Eye (tissue), 1 donor: ENCODE results near the gene KIF26A.

Source experiments
- DNase-seq: peaks from one replicate; pipeline ENCODE4 v3.0.0-alpha.2; 2015

The KIF26A gene

DNA sequence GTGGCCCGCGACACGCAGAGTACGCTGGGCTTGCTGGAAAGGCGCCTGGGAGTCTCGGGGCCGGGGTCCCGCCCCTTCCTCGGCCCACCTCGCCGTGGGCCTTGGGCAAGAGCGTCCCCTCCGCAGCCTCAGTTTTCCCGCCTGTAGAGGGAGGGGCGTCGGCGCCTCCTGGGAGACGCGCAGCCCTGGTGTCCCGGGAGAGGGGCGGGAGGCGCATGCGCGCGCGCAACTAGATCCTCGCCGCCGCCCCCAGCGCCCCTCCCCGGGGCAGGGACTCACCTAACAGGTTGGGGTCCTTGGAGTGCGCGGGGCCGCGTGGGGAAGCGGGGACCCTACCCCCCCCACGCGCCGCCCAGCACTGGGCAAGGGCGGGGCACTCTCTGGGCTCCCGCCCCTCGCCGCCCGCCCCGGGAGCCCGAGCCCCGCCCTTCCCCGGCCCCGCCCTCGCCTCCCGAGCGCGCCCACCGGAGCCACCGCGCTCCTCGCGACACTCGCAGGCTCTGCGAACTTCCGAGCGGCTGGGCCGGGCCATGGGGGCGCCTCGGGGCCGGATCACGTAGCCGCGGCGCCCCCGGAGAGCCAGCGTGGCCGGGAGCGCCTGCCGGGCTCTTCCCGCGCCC, at the start of gene KIF26A:
Gene KIF26A (plus strand): TSS at position 490 of the 620 bp plus-strand sequence. CDS start 136 bp downstream, outside the sequence.
- DNase-seq = peak; percentile 89

DNA sequence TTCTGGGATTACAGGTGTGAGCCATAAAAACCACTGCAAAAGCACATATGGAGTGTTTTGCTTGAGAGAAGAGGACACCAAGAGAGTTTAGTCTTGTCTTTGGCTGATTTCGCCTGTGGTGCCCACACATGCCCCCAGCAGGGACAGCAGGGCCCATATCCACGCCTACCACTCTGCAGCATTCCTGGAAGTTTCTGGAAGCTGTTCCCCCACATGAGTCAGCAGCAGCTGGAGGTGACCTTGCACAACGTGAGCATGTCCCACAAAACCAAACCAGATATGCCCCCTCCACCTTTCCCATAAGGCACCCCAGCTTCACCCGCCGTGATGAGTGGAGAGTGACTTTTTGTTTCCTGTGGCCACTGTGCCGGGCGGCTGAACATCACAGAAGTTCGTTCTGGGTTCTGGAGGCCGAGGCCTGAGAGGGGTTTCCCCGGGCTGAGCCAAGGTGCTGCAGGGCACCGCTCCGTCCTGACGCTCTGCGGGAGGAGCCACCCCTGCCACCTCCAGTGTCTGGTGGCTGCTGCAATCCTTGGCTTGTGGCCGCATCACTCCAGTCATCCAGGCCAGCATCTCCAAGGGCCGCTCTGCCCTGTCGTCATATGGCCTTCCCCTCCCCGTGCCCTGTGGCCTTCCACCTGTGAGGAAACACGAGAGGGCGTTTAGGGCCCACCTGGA, 48.2 kb upstream of the KIF26A start:
- no peak for DNase-seq

DNA sequence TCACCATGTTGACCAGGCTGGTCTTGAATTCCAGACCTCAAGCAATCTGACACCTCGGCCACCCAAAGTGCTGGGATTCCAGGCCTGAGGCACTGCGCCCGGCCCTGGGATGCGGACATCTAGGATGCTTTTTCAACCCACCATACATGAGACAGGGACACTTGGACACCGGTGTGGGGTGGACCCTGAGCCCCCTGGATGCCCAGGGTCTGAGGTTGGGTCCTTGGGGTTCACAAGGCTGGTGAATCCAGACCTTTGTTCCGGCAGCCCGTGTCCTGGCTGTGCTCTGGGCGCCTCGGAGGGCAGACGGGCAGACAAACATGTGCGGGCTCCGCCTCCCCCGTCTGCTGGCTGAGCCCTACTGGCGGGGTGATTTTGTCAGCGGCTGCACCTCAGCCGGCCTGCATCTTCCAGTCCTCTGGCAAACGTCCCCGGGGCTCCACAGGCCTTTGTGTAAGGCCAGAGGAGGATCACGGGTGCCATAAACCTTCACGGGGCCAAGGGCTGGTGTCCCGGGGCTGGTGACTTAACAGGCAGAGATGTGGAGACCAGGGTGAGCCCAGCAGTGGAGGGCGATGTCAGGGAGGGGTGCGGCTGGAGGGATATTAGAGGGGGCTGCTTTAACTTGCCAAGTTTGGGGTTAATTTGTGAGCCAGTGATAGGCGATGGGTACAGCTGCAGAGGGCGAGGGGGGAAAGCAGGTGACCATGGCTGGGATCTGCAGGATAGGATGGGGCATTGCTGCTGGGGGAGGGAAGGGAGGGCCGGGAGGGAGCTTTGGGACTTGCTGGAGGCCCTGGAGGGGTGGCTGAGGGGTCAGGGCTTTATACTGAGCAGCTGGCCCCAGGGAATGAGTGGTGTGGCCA, 47.1 kb upstream of the KIF26A start:
- DNase-seq = no peak

- DNase-seq = no peak
Observed at GRCh38 chr14:104091927-104092771, 46.2 kb upstream of the KIF26A start.

GRCh38 chr14:104092931-104093365, 45.4 kb upstream of the KIF26A start:
- DNase-seq = no peak

DNA sequence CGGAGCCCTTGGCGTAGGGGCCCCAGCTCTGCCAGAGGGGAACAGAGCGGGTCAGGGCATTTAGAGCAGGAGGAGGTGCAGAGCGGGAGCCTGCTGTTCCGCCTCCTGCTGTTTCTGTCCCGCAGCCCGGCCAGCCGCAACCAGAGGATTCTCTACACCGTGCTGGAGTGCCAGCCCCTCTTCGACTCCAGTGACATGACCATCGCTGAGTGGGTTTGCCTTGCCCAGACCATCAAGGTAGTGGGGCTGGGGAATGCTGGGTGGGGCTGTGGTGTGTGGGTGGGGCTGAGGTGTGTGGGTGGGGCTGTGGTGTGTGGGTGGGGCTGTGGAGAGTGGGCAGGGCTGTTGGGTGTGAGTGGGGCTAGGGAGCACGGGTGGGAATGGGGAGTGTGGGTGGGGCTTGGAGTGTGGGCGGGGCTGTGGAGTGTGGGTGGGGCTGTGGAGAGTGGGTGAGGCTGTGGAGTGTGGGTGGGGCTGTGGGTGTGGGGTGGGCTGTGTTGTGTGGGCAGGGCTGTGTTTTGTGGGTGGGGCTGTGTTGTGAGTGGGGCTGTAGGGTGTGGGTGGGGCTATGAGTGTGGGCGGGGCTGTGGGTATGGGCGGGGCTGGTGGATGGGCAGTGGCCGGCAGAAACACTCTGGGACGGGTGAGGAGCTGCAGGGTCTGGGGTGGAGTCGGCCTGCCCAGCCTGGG, 44.9 kb upstream of the KIF26A start:
- no peak for DNase-seq

DNA sequence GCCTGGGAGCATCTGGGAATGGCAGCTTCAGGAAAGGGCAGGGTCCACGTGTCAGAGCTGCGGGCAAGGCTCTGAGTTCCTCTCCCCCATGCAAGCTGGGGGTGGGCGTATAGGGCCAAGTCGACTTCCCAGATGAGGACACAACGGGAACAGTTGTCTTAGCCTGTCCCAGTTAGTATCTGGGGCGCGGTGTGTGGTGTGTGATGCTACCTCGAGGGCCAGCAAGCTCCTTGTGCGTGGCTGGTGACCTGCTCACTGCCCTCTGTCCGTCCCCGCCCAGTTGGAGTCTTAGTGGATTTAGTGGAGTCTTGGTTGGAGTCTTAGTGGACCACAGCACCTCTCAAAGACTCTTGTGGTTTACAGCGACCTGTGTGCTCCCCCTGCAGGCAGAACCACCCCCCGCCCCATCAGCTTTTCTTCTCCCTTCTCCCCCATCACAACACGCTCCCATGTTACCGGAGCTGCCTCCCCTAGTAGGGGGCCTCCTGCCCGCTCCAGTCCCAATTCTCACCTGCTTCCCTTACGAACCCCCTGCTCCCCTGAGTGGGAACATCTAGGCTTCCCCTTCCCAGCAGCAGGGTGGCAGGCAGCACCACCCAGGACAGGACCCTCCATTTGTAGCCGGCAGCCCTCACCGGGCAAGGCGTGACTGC, 44.2 kb upstream of the KIF26A start:
- DNase-seq = no peak

DNA sequence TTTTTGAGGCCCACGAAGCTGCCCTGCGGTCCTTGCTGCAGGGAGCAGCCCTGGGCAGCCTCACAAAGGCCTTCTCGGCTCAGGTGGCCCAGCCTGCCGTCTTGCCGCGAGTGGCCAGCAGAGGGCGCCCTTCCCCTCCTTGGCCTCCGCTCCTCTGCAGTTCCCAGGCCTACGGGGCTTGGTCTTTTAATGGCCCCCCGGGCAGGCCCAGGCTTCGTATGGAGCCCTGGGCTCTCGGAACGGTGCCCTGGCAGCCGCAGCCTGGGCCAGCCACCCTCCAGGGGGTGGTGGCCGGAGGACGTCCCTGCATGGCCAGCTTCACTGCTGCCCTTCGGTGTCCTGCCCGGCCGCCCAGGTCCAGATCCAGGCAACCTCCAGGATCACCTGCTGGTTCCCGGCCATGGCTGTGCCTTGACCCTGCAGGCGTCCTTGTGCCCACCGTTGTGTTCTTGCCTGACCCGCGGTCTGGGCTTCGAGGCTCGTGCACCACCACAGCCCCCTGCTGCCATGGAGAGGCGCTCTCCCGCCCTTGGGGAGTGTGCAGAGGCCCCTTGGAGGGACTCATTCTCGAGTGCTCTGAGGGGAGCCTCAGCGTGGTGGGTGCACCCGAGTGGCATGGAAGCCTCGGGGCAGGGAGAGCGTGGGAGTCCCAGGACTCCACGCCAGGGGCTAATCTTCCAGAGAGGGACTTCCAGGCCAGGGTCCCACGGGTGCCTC, 43.5 kb upstream of the KIF26A start:
- peak; percentile 89 for DNase-seq

DNA sequence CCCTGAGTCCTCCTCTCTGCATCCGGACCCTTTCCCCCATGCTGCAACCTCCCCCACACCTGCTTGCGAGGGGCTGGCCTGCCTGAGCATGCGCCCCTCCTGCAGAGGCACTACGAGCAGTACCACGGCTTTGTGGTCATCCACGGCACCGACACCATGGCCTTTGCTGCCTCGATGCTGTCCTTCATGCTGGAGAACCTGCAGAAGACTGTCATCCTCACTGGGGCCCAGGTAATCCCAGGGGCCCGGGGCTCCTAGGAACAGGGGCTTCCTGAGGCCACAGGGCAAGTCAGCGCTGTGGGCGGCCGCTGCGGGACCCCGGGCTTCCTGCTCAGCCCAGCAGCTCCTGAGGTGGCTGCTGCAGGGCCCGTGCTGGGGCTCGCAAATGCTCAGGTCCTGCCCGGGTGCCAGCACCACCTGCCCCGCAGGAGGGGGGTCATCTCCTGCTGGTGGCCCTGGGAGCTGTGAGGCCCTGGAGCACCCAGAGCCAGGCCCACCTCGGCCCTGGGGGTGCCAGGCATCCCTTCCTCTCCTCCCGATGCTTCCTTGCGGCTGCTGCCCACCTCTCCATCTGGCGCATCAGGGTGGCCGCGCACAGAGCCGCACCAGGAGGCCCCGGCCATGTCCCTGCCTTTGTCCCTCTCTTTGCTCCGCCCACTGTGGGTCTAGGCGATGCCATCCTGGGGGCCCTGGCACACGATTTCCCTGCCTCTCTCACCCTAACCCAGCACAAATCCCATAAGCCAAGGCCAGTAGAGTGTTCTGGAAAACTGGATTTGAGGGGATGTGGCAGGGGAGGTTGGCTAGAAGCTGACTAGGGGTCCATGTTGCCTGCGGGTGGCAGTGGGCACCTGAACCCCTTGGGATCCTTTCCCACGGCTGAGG, 42.7 kb upstream of the KIF26A start:
- DNase-seq = no peak

GRCh38 chr14:104096318-104096717, 42.1 kb upstream of the KIF26A start:
- DNase-seq = no peak

GRCh38 chr14:104096751-104097700, 41.4 kb upstream of the KIF26A start:
- no peak for DNase-seq

DNA sequence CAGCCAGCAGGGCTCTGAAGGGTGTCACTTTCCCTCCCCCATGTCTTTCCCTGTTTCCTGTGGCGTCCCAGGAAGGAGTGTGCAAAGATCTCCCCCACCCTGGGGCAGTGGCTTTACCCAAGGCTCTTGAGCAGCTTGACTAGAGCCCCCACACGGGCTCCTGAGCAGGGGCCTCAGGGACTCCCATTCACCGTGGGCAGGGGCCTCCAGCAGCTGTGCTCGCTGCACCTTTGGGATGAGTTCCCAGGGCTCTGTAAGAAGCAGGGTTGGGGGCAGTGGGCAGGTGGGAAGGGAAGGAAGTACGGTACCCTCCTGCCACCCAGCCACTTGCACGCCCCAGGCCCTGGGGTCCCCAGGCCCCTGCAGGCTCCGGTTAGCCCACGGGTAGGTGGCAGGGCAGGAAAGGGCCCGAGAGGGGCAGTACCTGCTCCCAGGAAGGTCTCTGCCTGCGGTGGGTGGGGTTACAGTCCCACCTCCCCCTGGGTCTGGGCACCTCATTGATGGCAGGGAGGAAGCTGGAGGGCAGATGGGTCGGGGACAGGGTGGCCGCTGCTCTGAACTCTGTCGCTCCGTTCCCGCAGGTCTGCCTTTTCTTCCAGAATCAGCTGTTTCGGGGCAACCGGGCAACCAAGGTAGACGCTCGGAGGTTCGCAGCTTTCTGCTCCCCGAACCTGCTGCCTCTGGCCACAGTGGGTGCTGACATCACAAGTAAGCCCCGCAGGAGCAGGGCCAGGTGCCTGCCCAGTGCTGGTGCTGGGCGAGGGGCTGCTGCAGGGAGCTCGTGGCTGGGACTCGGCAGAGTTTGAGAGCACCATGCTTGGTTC, 39.9 kb upstream of the KIF26A start:
- no peak for DNase-seq

DNA sequence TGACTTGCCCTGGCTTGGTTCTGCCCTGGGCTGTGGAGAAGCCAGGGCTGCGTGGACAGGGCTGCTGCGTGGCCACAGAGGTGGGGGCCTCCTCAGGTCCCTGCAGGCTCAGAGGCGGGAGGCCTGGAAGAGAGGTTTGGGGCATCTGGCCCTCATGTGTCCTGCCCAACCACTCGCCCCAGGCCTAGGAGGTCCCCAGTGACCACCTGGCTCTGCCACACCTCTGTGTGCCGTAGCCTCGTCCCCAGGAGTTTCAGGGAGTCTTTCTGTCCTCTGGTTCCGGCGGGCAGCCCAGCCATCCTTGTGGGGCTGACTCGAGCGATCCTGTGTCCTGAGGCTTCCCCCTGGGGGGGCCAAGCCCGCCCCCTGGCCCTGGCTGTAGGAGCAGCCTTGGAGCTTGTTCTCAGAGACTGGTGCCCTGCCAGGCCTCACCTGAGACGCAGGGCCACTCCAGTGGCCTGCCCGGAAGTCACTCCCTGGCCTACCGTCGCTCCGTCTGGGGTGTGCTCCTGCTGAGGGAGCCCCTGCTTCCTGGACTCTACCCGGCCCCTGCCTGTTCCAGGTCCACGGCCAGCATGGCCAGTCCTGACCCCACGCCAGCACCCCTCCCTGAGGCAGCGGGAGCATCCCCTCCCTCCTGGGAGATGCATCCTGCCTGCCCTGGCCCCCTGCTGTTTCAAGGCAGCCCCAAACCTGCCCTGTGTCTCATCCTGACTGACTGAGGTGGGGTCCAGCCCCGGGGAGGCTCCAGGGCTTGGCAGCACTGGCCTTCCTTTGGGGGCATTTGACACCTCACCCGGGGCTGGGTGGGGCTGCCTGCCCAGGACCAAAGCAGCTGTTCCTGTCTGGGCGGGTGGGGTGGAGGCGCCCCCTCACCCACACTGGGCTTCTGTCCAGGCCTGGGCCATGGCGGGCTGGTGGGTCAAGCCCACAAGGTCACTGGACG, 39.0 kb upstream of the KIF26A start:
- DNase-seq = no peak

GRCh38 chr14:104100171-104101085, 38.0 kb upstream of the KIF26A start:
- no peak for DNase-seq

DNA sequence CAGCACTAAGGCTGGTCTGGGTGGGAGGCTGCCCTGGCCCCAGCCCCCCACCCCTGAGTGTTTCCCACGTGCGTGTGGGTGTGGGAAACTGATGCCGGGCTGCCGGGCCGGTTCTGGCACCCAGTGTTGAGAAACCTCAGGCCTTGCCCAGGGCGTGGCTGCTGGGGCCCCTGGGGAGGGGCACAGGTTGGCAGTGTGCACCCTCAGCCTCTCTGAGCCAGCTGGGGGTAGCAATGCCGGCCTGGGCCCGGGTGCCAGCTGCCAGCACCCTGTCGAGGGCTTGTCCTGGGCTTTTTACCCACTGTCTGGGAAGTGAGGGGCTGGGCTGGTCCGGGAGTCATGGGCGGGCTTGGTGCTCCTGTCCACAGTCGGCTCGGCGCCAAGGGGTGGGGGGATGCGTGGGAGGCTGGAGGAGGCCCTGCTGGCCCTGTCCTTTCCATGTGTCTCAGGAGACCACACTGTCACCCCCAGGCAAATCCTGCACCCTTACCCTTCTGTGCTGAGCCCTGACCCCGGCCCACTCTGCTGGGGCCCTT, 37.2 kb upstream of the KIF26A start:
- DNase-seq = no peak
